GM12865 (cell line): ENCODE measurements around the gene SLC38A1.

Experiments
- DNase-seq: peaks from one replicate; pipeline ENCODE4 v3.0.0; 2010; ENCODE audit warnings: low read depth
- H3K4me3 ChIP-seq: 2 replicates; pipeline ENCODE4 v1.5.1; 2011; ENCODE audit warnings: mild to moderate bottlenecking, low read depth, low read length, control low read depth
- TF ChIP-seq, protein P1 (sequence below): IDR thresholded peaks from 2 replicates; pipeline ENCODE4 v1.5.1; 2011; ENCODE audit warnings: low read length, control low read depth, low read depth, inconsistent platforms; ENCODE audit not compliant: insufficient read depth; ENCODE audit errors: missing control alignments

Gene SLC38A1

DNA sequence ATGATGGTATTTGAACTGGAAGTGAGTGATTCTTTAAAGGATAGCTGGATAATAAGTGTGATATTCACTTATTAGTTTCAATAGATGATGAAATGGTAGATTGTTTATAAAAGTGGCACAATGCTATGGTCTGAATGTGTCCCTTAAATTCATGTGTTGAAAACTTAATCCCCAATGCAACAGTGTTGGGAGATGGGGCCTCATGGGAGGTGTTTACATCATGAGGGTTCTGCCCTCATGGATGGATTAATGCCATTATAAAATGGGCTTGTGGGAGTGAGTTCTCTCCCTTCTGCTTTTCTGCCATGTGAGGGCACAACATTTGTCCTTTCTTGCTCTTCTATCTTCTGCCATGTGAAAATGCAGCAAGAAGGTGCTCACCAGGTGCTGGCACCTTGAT, 134.0 kb downstream of the SLC38A1 start:
- H3K4me3 ChIP-seq = no peak overlapping the region
- no peak for DNase-seq
- TF ChIP-seq, protein P1, sequence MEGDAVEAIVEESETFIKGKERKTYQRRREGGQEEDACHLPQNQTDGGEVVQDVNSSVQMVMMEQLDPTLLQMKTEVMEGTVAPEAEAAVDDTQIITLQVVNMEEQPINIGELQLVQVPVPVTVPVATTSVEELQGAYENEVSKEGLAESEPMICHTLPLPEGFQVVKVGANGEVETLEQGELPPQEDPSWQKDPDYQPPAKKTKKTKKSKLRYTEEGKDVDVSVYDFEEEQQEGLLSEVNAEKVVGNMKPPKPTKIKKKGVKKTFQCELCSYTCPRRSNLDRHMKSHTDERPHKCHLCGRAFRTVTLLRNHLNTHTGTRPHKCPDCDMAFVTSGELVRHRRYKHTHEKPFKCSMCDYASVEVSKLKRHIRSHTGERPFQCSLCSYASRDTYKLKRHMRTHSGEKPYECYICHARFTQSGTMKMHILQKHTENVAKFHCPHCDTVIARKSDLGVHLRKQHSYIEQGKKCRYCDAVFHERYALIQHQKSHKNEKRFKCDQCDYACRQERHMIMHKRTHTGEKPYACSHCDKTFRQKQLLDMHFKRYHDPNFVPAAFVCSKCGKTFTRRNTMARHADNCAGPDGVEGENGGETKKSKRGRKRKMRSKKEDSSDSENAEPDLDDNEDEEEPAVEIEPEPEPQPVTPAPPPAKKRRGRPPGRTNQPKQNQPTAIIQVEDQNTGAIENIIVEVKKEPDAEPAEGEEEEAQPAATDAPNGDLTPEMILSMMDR = no peak

DNA sequence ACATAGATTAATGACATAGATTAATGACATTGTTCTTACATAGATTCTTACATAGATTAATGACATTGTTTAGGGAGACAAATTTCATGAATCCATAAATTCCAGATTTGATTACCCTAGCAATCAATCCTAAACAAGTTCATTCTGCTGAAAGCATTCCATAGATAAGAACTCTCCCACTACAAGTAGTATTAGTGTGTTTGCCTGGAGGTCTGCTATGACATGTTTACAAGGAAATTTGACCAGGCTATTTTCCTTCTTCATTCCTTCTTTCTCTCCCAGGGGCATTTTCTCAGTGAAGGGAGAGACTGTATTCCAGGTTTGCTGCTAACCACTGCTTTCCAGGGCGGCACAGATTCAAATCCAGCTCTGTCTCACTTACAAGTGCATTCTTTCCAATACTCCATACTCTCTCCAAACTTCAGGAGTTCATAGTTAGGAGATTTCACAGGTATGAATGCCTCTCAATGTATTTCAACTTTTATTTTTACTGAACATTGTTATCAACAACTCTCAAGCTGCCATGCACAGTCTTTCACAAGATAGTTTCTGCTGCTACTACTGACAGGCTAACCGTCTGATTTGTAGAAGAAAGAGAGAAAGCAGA, 134.5 kb downstream of the SLC38A1 start:
- TF ChIP-seq, protein P1 = no peak
- DNase-seq = no peak
- no peak overlapping the region for H3K4me3 ChIP-seq

DNA sequence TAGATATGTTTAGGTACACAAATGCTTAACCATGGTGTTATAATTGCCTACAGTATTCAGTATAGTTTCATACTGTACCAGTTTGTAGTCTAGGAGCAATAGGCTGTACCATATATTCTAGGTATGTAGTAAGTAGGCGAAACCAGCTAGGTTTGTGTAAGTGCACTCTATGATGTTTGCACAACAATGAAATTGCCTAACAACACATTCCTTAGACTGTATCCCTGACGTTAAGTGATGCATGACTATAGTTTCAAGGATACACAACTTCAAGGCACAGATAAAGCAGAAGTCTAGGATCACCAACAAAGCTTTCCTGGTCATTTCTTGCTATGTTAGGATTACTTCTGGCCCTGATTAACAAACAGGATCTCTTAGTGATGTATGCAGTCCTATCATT, 135.1 kb downstream of the SLC38A1 start:
- no peak overlapping the region for H3K4me3 ChIP-seq
- TF ChIP-seq, protein P1 = no peak
- DNase-seq = no peak
